GM21825 (cell line): Measurements from ENCODE around the gene MYRFL.
"Not testable (repeated sequence)": the region's sequence is repeated elsewhere in the genome, so short reads cannot be mapped to it uniquely, and the experiment has no call there.

Experiments
- ATAC-seq: cut with Tn5 transposase; IDR thresholded peaks from one replicate; pipeline ENCODE4 v1.9.1; 2021; ENCODE audit warnings: mild to moderate bottlenecking, moderate library complexity; ENCODE audit not compliant: unreplicated experiment

The MYRFL gene

GRCh38 chr12:69824966-69825560, at the start of gene MYRFL:
Gene MYRFL (plus strand): TSS chr12:69825227. CDS start chr12:69825518, 291 bp downstream.
- no peak for ATAC-seq

DNA sequence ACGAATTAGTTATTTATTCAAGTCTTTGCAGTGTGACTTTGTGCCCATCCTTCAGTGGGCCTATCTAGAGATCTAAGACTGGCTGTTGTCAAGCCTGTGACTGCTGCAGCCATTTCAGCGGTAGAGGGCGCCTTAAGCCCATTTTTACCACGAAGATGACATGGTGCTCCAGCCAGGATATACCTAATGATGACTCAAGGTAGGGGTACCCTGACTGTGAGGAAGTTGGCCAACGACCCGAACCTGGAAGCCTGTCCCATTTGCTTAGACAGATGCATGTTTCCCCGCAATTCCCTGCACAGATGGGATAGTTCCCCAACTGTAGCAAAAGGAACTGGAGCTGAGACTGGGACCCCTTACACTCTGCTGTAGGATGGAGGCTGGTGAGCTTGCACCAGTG, 45.1 kb upstream of the MYRFL start:
- ATAC-seq = no peak

GRCh38 chr12:69783365-69783764, 41.7 kb upstream of the MYRFL start:
- no peak for ATAC-seq

- no peak for ATAC-seq
Measured at GRCh38 chr12:69789351-69789750, 35.7 kb upstream of the MYRFL start.

GRCh38 chr12:69792533-69792932, 32.5 kb upstream of the MYRFL start:
- no peak for ATAC-seq

GRCh38 chr12:69807101-69807897, 17.7 kb upstream of the MYRFL start:
- not testable (repeated sequence) for ATAC-seq

- ATAC-seq = no peak
Measured at GRCh38 chr12:69810870-69811498, 14.0 kb upstream of the MYRFL start.

- no peak for ATAC-seq
Measured at GRCh38 chr12:69816082-69816481, 8.9 kb upstream of the MYRFL start.

DNA sequence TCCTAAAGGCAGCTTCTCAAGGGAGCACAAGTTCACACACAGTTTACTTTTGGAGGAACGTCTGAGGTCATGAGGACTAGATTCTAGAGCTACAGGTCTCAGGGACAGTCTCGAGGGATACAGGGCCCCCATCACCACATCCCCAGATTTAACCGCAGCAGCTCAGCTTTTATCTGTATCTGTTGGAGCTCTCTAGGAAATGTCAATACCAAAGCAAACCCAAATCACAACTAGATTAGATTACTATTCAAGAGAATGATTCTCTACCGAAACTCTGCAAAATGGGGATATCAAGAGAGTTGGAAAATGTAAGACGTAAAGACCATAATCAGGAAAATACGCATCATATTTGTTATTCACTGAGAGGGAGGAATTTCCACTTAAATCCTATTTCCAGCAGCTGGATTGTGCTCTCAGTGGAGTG, 4.0 kb upstream of the MYRFL start:
- ATAC-seq = no peak

GRCh38 chr12:69821456-69822159, 3.4 kb upstream of the MYRFL start:
- ATAC-seq = no peak

GRCh38 chr12:69822201-69822860, 2.7 kb upstream of the MYRFL start:
- ATAC-seq = no peak

GRCh38 chr12:69824028-69824427, 999 bp upstream of the MYRFL start:
- ATAC-seq = no peak

DNA sequence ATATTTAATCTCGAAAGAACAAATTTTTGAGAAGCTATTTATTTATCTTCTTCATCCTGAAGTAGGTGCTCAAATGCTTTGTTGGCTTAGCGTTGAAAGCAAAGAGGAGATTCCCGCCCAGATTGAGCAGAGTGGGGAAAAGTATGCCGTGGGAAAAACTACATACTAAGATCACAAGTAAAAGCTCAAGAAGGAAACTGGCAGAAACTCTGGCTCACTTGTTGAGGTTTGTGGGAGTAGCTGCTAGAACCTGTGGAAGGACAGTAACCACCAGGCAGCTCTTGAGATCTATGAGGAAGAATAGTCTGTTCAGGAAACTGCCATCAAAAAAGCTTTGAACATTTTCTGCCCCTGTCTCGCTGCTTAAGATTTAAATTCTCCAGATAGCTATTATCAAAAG, 3.9 kb downstream of the MYRFL start:
- no peak for ATAC-seq

DNA sequence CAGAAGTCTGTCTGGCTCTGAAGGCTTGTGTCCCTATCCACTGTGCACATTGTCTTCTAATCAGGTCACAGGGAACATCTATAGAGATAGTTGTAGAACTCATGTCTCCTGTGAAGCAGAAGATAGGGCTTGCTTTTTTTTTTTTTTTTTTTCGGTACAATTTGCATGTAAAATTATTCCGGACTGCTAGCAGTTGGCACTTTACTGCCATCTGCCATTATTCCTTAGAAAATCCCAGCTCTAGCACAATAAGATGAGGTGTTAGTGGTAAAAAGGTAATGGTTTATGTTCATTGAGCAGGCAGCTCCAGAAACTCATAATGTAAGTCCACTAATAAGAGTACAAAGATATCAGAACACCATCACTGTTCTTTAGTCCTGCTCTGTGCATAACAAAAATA, 8.7 kb downstream of the MYRFL start:
- no peak for ATAC-seq

GRCh38 chr12:69834147-69834546, 9.1 kb downstream of the MYRFL start:
- ATAC-seq = no peak

DNA sequence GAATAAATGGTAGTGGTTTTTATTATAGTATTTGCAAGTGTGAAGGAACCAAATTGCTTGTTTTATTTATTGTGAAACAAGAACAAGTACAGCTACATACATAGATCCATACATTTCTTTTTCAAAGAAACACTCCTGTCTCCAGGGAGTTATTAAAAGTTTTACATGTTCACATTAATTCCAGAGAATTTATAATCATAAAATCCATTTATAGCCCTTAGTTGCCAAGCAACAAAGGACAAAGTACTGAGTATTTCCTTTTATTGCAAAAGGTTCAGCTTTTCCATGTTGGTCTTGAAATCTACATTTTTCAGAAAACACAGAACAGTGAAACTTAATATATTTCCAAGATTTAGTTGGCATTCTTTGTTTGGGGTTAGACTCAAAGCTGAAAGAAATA, 9.5 kb downstream of the MYRFL start:
- no peak for ATAC-seq

- no peak for ATAC-seq
Measured at GRCh38 chr12:69835081-69835480, 10.1 kb downstream of the MYRFL start.

DNA sequence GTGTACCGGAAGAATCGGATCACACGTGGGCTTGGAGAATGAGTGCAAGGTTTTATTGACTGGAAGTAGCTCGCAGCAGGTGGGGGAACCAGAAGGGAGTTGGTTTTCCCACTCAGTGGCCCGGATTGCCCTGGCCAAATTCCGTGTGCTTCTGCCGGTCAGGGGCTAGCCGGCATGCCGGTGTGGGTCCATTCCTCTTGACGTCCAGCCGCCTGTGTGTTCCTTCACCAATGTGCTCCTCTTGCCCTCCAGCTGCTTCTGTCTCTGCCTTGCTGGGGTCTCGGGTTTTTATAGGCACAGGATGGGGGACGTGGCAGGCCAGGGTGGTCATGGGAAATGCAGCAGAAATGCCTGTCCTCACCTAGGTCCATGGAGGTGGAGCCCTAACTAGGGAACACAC, 11.0 kb downstream of the MYRFL start:
- ATAC-seq = no peak

DNA sequence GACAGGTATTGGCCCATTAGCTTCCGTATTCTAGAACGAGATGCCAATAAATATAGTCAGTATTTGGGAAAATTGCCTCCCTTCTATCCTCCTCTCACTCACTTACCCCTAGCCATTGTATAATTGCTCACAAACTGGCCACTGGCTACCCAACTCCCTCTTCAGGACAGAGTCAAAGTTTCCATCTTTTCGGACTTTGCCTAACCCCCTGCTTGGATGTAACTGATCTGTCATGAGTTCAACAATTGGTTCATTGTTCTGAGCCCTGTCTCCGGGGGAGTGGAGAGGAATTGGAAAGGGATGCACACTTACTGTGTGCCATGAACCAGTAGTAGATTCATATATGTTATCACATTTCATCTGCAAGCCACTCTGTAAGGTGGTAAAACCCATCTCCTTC, 12.2 kb downstream of the MYRFL start:
- no peak for ATAC-seq

DNA sequence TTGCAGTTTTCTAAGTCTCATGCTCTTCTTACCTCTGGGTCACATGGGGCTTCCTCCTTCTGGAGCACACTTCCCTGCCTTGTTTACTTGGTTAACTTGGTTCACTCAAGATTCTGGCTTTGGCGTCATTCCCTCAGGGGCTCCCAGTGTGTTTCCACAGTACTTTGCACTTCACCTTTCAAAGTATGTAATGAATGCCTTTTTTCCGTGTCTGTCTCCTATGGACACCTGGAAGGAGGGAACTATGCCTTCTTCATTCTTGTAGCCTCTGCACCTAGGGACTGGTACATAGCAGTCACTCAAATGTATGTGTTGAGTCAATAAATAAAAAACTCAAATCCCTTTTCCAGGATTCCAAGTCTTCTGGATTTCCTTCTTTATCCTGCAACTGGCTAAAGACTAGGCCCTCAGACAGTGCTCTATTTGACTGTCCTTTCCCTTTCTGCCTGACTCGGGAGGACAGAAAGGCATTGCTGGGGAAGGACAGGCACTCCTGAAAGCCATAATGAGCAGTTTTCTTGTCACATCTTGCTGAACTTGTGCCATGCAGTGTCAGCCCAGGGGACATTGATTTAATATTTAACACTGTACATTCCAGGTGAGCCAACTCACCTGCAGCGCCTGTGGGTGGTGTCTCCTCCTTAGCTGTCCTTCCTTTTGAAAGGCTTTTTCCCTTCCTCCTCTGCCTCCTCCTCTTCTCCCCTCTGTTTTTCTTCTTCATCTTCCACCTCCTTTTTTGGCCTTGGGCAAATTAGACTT, 12.8 kb downstream of the MYRFL start:
- ATAC-seq = no peak
